NCI-H2029 (cell line): Measurements from ENCODE around the gene THOP1.

Experiments used
- DNase-seq: peaks from one replicate; lab custom pipeline; 2025; lab: John Stamatoyannopoulos, UW

Gene THOP1

DNA sequence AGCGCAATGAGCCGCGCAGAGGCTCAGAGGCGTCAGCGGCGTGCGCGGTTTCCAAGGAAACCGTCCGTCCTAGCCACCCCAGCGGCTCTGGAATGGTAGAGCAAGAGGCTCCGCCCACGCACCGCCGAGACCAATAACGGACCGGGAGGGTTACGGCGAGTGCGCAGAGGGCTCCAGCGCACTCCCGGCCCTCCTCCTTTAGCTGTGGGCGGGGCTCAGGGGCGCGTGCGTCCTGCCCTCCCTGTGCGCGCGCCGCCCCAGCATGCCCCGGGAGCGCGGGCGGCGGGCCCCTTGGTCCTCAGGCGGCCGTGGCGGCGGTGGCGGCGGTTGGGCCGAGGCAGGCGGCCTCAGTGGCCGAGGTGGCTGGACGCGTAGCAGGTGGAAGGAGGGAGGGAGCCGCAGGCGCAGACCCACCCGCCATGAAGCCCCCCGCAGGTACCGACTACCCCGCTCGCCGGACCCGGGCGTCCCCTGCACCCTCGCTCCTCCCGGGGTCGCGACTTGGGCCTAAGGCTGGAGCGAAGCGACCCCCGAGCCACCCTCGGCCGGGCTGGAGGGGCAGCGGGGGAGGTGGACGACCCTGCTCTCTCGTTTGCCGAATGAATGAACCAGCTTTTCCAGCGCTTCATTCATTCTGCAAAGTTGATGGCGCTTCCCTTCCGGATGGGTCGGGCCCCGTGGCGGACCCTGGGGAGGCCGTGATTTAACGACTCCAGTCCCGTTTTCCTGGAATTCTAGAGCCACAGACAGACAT, at the start of gene THOP1:
TSS of gene THOP1 (plus strand) at position 260 of the 754 bp plus-strand sequence. CDS start at position 420, 160 bp downstream.
- peak; percentile 99 for DNase-seq

DNA sequence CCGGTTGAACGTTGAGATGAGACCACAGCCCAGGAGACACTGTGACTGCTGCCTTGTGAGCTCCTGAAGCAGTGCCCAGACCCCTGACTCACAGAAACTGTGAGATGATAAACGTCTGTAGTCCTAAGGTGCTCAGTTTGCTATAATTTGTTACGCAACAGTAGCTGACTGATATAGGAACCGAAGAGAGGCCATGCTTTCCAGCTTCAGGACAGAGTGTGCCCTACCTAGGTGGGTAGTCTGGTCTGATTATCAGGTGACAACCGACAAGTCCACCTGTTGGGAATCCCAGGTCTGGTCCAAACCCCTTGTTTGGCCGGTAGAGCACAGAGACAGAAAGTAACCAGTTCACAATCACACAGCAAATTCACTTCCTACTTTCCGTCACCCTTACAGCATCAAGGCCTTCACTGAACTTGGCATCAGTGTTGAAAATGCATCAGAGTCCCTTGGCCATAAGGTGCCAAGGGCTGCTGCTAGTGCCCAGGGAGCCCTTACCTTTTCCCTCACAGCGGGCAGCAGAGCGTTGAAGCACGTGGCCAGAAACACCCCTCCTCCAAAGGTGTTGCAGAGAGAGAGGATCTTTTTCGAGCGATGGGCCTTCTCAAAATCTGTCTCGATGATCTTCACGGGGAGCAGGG, 48.6 kb upstream of the THOP1 start:
- no peak for DNase-seq

DNA sequence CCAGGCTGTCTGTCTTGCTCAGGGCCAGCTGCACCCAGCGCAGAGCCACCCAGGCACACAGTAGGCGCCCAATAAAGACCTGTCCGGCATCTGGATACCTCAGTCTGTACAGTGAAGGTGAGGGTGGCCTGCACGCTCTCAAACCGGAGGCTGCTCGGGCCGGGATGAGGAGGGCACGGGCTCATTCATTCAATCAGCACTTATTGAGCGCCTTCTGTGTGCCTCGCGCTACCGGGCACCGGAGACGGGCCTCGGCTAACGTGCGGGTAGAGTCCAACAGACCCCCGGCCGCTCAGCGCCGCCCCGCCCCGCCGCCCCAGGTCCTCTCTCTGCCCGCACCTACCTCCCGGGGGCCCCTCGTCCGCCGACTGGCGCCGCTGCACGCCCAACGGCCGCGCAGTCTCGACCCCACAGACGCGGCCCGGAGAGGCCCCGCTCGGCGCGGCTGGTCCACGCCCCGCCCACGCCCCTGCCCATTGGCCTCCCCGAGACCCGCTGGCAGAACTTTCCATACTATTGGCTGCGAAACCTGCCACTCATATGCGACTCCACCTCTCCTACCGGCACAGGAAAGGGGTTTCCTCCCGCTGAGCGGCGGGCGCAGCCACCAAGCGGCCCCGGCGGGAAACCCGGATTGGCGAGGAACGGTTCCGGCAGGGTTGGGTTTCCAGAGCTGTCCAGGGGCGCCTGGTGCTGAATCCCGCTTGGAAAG, 45.5 kb upstream of the THOP1 start, which contains the start of gene SLC39A3:
TSS of gene SLC39A3 (minus strand) at position 416 of the 712 bp plus-strand sequence. CDS start 2,760 bp downstream, outside the sequence.
- peak; percentile 94 for DNase-seq

DNA sequence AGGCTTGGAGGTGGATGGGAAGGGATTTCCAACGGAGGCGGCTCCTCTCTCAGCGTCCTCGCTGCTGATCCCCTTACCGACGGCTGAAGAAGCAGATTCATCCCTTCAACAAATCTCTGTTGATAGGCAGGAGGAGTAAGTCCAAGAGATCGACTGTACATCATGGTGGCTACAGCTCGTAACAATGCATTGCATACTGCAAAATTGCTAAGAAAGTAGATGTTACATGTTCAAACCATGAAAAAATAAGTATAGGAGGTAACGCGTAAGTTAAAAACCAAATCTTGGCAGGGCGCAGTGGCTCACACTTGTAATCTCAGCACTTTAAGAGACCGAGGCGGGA, 45.0 kb upstream of the THOP1 start:
- no peak for DNase-seq

DNA sequence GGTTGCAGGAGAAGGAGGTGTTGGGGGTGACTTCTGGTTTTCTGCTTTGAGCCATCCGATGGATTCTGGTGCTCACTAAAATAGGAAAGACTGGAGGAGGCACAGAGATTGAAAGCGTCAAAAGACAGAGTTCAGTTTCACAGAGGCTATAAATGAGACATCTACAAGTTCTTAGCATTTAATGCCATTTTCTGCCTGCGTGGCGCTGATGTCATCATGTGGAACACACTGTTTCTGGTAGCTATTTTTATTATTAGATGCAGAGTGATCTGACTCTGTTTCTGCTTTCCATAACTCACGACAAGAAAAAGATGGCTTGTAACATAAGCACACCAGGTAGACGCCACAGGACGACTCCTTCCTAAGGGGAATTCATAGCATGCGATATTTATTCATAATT, 42.2 kb upstream of the THOP1 start:
- no peak for DNase-seq

DNA sequence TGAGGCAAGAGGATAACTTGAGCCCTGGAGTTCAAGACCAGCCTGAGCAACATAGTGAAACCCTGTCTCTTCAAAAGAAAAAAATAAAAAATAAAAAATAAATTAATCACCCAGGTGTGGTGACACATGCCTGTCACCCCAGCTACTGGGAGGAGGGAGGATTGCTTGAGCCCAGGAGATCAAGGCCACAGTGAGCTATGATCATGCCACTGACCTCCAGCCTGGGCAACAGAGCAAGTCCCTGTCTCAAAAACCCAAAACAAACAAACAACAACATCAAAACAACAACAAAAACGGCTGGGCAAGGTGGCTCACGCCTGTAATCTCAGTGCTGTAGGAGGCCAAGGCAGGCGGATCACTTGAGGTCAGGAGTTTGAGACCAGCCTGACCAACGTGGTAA, 41.2 kb upstream of the THOP1 start:
- DNase-seq = no peak

DNA sequence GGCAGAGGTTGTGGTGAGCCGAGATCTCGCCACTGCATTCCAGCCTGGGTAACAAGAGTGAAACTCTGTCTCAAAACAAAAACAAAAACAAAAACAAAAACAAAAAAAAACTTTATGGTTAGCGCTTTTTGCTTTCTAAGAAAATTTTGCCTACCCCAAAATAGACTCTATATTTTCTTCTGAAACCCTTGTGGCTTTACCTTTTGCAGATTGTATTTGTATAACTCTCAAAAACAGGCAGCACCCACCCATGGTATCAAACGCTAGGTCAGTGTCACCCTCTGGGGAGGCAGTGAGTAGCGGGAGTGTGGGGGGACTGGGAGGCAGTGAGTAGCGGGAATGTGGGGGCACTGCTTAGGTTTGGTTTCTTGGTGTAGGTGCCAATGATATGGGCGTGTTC, 38.0 kb upstream of the THOP1 start:
- DNase-seq = no peak

DNA sequence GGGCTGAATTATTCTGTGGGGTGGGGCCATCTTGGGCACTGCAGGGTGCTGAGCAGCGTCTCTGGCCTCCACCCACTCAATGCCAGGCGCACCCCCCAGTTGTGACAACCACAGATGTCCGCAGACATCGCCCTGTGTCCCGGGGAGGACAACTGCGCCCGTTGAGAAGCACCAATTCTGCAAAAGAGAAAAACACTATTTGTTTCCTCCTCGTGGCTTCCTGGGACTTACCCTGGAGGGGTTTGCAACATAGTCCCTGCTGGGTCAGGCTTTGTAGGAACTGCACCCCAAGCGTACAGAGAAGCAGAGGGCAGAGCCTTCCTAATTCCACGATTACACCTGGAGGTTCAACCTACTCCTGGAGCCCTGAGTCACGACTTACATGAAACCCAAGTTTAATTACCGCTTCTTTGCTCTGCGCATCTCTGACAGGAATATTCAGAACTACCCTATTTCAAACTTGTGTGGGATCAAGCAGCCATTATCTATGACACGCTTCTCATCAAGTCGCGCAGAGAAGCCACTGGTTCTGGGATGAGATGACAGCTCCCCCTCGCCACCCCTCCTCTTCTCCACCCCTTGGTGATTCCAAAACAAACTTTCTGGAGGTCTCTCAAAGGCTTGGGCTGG, 34.4 kb upstream of the THOP1 start:
- DNase-seq = no peak

DNA sequence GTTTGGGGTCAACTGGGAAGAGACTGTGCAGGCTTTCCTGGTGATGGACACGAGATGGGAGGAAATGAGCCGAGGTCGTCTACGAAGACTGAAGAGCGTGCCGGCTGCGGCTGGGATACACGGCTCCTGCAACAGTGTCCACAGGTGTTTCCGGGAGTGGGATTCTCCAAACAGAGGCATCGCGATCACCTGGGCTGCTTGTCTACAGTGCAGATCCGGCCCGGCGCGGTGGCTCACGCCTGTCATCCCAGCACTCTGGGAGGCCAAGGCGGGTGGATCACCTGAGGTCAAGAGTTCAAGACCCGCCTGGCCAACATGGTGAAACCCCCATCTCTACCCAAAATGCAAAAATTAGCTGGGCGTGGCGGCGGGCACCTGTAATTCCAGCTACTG, 33.9 kb upstream of the THOP1 start:
- no peak for DNase-seq

DNA sequence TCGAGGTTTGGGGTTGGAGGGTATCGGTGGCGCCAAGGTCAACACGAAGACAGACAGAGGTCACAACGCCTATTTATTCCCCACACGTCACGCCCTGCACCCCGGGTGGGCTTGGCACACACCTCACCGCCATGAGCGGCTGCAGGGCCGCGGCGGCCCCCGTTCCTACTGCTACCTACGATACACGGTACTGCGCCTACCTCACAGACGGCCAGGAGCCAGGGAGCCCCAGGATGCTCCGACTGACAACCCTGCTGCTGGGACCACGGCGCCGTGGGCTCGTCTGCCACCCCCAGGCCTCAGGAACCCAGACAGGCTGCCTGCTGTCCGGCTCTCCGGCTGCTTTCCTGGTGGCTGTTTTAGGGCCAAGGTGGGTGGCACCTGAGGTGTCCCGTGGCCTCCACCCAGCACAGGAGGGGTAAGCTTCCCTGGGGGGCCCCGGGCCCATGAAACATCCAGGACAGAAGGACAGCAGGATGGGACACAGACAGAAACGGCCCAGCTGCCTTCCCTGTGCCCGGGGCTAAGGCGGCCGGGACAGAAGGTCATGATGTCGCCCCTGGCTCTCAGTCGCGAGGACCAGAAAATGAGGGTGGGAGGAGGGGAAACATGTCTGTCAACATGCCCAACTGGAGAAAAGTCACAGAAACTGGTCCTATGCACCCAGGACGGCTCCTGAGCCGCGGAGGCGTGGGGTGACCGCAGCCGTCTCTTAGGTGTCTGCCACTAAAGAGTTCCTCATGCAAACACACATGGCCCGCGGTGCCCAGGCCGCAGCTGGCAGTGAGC, 30.4 kb upstream of the THOP1 start:
- DNase-seq = no peak

DNA sequence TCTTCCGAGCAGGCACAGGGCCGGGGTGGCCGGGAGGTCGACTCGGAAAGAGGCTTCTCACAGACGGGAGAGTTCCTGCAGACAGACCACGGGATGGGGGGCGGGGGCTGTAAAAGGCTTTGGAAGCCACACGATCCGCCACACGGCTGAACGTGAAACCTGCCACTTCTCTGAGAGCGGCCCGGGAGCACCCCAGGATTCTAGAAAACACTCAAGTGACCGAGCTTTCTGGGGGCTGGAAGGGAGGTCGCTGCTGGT, 29.9 kb upstream of the THOP1 start:
- DNase-seq = no peak

DNA sequence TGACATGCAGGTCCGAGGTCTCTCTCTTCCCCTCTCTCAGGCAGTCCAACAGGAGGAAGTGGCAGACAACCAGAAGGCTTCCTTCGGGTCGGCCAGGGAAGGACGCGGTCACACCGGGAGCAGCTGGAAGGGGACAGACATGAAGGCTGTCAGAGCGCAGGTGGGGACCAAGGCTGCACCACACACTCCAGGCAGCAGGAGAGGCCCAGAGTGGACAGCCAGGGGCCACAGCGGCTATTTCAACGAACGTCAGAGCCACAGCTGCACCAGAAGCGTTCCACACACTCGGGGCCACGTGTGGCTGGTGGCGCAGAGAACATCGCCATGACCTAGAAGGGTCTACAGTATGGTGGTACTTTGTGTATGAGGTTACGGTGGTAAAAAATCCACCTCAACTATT, 29.5 kb upstream of the THOP1 start:
- no peak for DNase-seq

DNA sequence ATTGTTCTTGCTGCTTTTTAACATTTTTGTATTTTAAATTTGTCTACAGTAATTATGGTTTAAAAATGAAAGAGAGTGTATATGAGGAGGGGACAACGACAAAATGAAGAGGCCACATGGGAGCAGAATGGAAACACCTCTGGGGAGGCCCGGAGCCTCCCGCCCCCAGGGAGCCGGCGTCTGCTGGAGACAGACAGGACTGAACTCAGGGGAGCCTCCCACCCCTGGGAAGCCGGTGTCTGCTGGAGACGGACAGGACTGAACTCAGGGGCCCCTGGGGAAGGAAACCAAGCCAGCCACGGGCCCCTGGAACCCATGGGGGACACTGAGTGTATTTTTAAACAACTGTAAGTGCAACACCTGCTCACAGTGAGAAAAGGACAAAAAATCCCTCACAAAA, 28.8 kb upstream of the THOP1 start:
- no peak for DNase-seq

DNA sequence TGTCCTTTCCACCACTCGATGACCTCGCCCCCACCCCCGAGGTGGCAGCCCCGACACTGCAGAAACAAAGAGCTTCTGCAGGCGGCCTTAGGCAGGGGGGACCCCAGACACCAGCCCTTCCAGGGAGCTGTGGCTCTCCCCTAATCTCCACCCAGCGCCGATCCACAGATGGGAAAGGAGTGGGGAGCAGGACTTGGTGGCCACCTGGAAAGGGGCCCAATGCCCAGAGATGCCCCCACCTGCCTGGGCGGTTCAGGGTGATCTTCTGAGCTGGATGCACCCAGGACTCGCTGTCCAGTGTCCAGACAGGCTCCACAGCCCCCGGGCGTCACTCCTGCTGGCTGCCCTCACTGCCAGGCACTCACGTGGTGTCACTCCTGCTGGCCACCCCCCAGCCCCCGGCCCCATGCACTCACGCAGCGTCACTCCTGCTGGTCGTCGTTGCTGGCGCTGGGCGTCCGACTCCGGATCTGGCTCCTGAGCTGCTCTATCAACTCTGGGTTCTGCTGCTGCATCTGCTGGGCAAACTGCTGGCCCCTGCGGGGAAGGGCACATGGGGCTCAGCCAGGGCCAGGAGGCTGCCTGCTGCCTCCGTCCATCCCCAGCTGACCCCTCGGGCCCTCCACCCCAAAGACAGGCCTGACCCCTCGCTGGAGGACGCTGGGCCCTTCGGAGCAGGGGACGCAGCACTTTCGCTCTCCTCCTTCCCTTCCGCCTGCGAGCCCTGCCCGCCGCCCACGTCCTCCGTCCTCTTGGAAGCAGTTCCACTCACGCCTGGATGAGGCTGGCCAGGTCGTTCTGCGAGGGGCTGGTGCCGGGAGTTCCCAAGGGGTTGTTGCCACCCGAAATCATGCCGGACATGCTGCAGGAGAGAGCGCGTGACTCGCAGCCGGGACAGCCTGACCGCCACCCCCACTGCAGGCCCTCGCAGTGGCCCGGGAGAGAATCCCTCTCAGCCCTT, 28.1 kb upstream of the THOP1 start:
- no peak for DNase-seq

DNA sequence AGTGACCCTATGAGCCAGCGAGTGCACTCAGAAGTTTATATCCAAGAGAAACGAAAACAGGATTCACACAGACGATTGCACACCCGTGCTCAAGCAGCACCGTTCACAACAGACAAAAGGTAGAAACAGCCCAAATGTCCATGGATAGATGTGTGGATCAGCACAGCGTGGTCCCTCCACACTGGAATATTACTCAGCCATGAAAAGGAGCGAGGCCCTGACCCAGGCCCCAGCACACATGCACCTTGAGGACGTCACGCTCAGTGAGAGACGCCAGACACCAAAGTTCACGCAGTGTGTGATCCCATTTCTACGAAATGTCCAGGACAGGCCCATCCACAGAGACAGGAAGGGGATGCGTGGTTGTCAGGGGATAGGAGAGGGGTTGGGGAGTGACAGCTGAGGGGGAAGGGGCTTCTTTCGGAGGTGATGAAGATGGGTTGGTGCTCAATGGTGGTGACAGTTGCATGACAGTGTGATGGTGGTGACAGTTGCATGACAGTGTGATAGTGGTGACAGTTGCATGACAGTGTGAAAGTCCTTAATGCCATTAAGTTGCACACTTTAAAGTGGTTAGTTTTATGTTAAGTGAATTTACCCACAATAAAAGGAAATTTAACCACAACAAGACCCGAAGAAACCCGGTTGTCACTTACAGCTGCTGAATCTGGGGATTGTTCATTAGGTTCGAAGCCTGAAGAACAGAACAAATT, 26.5 kb upstream of the THOP1 start:
- DNase-seq = no peak

DNA sequence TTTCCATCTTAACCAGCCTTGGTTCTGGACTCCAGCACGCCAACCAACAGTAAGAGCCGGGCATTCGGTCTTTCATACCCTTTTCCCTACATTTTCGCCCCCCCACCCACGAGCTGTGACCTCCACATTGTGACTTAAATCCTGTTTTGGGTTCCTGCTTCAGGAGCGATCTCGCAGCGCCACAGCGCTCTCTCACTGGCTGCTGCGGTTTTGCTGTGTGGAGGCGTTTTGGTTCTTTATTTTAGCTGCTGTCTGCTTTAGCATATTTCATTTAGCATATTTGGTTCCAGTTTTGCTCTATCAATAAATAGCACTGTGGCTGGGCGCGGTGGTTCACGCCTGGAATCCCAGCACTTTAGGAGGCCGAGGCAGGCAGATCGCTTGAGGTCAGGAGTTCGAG, 25.9 kb upstream of the THOP1 start:
- no peak for DNase-seq

DNA sequence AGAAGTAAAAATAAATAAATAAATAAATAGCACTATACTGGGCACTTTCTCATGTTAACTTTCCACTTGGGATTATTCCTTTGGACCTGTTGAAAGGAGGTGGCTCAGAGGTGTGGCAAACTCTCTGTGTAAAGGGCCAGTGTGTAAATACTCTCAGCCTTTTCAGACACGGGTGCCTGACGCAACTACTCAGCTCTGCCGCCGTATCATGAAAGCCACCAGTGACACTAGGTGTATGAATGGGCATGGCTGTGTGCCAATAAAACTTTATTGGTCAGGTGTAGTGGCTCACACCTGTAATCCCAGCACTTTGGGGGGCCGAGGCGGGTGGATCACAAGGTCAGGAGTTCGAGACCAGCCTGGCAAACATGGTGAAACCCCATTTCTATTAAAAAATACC, 25.3 kb upstream of the THOP1 start:
- no peak for DNase-seq

DNA sequence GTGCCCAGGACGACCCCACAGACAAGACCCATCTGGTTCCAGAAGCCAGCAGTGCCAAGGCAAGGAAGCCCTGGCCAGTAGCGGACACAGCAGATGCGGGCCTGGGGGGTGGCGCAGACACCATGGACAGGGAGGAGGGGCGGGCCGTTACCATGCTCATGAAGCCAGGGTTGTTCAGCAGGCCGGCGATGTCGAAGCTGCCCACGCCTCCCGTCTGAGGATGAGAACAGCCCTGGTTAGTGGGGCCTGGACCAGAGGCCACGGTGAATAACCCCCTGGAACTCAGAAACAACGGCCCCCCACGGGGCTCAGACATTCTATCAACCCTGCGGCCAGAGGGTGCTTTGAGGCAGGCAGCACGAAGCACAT, 24.0 kb upstream of the THOP1 start:
- DNase-seq = no peak

DNA sequence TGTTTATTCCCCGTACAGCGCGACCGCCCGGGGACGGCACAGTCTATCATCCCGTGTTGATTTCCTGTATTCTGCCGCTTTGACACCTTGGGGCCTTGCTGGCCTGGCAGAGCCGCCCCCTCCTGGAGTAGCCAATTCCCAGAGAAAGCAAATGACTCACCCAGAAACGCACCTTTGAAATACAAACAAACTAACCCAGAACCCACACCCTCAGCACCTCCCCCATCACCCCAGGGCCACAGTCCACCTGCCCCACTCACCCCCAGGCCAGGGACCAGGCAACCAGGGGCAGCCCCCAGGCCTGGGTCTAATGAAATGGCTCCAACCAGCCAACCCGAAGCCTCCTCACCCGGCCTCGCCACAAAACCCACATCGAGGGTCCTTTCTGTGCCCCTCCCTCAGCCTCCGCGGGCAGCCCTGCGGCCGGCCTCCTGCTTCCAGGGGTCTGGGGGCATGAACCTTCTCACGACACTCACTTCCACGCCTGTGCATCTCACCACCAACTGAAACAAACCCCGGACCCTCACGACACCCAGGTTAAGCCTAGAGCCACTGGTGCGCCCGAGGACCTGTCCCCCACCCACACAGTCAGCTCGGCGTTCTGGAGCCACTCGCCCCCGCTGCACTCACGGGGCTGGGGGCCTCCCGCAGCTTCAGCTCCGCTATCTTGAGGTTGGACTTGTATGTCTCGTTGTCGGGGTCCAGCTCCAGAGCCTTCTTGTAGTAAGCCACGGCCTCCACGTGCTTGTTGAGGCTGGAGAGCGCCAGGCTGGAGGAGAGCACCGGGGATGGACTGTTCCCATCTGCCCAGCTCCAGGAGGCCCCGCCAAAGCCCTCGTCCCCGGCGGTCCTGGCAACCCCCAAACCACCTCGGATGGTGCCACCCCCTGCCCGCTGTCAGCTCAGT, 23.2 kb upstream of the THOP1 start:
- DNase-seq = no peak
